HG02623 (cell line): Measurements from ENCODE around the gene FXYD6.
"Not testable (repeated sequence)": the region's sequence is repeated elsewhere in the genome, so short reads cannot be mapped to it uniquely, and the experiment has no call there.

Experiments
- ATAC-seq: cut with Tn5 transposase; IDR thresholded peaks from one replicate; pipeline ENCODE4 v1.9.1; 2021; ENCODE audit warnings: moderate library complexity; ENCODE audit not compliant: unreplicated experiment

FXYD6 gene

GRCh38 chr11:117819096-117820040, 57.1 kb downstream of the FXYD6 start:
- no peak for ATAC-seq

DNA sequence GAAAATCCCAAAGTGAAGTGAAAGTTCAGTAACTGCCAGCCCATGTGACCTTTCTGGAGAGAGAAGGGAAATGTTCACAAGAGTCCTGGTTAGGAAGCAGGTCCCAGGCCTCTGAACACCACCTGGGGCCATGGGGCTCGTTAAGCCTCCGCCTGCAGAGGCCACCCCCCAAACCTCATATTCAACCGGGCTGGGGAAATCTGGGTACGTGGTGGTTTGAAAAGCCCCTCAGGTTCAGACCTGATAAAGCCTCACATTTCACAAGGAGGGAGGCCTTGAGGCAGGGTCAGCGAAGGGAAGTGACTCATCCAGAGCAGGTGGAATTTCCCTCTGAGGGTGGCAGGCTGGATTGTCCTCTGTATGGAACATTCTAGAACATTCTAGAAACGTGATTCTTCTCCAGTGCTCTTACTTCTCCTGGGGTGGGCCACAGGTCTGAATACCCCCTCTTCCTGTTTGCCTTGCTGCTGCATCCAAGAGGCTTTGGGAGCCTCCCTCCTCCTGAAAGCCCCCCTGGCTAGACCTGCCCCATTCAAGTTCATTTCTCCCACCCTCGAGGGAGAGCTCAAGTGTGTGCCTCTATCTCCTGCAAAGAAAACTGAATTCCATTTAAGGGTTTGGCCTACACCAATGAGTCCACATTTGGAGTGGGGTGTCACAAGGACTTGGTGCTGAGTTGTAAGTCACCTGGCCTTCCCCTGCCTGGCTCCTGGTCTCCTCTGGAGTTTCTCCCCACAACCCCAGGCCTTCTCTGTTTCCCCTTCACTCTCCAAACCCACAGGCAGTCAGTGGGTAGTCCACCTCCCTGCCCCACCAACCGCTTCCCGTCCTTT, 58.2 kb downstream of the FXYD6 start:
- no peak for ATAC-seq

GRCh38 chr11:117817368-117818040, 59.0 kb downstream of the FXYD6 start:
- ATAC-seq = no peak

- no peak for ATAC-seq
Observed at GRCh38 chr11:117816846-117817367, 59.6 kb downstream of the FXYD6 start.

- ATAC-seq = no peak
Observed at GRCh38 chr11:117816151-117816741, 60.2 kb downstream of the FXYD6 start.

DNA sequence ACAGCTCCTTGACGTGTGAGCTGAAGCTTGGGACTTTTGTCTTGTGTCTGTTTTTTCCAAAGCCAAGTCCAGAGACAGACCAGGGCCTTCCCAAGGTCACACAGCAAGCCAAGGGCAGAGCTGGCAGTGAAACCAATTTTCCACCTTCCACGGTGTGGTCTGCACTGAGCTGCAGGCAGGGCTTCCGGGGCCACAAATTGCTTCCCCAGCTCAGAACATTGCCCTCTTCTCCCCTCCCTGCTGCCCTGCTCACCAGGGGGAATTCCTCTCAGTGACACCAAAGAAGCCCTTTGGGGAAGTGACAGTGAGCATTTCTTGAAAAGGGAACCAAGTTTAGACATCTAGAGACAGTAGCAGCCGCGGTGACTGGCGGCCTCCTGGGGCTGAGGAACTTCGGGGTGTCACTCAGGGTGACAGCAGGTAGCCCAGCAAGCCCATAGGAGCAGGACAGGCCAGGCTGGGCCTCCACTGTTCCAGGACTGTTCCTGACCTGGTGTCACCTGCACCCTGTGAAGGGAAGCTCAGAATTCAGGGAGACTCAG, 61.1 kb downstream of the FXYD6 start:
- ATAC-seq = peak; percentile 62

DNA sequence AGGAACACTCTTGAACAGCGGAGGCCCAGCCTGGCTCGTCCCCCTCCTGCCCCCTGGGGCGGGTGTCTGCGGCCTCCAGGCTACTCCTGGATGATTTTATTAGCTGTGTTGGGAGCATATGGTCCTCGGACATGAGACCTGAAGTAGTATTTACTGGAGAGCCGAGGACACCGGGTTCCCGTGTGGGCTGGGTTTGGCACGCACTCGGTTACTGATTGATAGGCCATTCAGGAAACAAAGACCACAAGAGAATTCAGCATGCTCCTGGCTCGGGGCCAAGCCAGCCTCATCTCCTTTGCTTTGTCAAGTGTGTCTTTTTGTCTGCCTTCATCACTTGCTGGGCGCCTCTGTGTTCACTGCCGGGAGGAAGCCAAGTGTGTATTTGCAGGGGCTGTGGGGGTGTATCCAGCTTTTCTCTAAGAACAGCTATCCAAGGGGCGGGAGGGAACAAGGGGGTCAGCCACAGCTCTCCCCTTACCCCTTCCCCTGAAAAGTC, 61.6 kb downstream of the FXYD6 start:
- ATAC-seq = peak; percentile 27

DNA sequence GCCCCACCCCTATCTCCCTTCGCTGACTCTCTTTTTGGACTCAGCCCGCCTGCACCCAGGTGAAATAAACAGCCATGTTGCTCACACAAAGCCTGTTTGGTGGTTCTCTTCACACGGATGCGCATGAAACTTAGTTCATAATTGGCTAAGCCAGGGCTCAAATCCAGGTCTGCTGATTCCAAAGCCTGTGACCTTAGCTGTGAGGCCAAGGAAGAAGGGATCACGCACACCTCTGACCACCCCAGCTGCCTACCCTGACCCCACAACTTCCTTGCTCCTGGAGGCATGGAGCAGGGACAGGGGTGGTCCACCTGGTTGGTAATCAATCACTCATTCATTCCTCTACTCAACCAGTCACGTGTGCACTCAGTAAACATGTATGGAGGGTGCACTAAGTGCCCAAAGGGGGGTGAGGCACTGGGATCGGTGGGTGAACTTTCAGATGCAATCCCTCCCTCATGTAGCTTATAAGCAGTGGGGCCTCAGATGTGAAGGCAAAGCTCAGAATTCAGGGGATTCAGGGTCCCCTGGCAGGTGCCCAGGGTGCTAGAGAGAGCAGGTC, 62.2 kb downstream of the FXYD6 start:
- peak; percentile 1 for ATAC-seq

DNA sequence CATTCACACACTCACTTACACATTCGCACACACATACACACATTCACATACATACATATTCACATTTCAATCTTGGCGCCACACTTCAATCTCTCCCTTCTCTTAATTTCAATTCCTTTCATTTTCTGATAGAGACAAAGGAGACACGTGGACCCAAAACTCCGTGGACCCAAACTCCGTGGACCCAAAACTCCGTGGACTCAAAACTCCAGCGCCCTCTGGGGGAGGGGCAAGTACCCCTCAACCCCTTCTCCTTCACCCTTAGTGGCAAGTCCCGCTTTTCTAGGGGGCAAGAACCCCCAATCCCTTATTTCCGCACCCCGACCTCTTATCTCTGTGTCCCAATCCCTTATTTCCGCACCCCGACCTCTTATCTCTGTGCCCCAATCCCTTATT, 66.4 kb downstream of the FXYD6 start:
- not testable (repeated sequence) for ATAC-seq

DNA sequence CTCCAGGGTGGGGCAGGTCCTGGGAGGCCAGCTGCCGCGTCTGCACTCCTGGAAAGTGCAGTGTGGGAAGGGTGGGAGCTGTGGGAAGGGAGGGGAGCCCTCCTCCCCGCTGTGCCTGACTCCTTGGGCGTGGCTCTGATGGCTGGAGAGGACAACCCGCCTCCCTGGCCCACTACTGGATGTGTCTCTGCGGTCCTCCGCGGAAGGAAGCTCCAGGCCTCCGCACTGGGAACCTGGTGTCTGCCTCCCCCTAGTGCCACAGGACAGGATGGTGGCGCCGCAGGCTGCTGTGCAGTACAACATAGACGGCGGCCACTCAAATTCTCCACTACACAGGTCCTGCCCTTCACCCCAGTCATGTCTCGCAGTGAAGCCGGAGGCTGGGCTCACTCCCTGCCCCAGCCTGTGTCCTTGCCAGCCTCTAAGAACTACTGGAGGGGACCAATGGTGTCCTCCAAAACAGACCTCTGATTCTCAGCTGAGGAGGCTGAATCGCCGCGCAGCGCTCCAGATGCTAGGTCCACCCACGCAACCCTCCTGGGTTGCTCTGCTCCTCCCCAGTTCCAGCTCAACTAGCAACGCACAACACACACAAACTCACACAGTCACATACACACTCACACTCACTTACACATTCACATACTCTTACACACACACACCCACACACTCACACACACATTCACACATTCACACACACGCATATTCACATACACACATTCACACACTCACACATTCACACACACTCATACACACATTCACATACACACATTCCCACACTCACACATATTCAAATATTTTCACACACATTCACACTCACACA, 67.0 kb downstream of the FXYD6 start:
- ATAC-seq = no peak

- no peak for ATAC-seq
Observed at GRCh38 chr11:117808784-117809183, 67.7 kb downstream of the FXYD6 start.

DNA sequence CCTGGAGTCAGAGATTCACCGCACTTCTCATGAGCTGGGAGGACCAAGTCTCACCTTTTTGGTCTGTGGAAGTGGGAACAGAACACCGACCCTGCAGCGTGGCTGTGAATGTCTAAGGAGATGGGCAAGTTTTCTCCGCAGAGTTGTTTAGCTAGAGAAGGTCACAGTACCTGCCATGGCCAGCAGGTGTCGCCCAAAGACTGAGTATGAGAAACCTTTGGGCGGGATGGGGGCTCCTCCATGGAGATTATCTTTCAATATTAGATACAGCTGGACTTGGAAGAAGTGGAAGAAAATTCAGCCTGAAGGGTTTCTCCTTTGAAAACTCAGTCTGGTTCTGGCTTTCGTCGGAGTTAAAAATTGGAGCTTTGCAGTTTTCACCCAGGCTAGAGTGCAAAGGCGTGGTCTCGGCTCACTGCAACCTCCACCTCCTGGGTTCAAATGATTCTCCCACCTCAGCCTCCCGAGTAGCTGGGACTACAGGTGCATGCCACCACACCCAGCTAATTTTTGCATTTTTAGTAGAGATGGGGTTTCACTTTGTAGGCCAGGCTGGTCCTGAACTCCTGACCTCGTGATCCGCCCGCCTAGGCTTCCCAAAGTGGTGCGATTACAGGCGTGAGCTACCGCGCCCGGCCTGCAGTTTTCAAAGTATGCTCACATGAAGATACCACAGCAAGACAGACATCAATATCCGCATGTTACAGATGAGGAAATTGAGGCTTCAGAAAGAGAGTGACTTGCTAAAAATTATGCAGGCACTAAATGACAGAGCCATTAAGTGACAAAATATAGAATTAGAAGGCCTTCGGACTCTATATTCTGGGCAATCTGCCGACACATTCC, 68.8 kb downstream of the FXYD6 start:
- no peak for ATAC-seq

DNA sequence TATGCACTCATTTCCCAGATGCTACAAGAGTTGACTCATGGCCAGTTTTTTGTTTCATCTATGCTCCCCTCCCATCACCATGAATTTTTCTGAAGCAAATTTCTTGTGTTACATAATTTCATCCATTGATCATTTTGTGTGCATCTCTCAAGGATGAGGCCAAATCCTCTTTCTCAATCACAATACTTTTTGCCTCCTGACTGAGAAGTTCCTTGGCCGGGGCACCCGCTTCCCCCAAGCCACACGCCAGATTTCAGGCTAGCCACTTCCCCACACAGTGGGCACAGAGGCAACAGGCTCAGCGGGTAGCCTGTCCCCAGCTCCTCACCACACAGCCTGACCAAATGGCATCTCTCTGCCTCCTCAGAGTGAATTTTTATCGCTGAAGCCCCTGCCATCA, 69.6 kb downstream of the FXYD6 start:
- ATAC-seq = no peak

GRCh38 chr11:117805045-117805444, 71.4 kb downstream of the FXYD6 start:
- no peak for ATAC-seq

DNA sequence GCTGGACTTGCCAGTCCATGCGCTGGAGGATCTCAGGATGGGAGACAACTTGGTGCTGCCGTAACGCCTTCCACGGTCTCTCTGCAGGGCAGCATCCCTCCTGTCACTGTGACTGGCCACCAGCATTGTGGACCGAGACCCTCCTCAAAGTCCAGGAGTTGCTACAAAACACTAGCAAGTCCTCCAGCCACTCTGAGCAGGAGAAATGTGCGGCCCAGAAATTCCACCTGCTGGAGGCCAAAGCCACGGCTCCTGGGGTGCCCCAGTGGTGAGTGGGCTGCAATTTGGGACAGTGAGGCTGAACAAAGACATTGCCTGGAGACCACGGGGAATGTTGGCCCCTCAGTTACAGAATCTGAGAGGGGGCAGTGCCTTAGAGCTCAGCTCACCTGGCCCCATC, 72.6 kb downstream of the FXYD6 start:
- ATAC-seq = no peak

- ATAC-seq = no peak
Observed at GRCh38 chr11:117799634-117800033, 76.8 kb downstream of the FXYD6 start.

- no peak for ATAC-seq
Observed at GRCh38 chr11:117796872-117797529, 79.5 kb downstream of the FXYD6 start, which contains the start of gene DSCAML1. Gene DSCAML1 (minus strand): TSS chr11:117797216. CDS start chr11:117797079, 137 bp downstream.
